ENCODE results near the gene DMAP1.

Gene DMAP1

DNA sequence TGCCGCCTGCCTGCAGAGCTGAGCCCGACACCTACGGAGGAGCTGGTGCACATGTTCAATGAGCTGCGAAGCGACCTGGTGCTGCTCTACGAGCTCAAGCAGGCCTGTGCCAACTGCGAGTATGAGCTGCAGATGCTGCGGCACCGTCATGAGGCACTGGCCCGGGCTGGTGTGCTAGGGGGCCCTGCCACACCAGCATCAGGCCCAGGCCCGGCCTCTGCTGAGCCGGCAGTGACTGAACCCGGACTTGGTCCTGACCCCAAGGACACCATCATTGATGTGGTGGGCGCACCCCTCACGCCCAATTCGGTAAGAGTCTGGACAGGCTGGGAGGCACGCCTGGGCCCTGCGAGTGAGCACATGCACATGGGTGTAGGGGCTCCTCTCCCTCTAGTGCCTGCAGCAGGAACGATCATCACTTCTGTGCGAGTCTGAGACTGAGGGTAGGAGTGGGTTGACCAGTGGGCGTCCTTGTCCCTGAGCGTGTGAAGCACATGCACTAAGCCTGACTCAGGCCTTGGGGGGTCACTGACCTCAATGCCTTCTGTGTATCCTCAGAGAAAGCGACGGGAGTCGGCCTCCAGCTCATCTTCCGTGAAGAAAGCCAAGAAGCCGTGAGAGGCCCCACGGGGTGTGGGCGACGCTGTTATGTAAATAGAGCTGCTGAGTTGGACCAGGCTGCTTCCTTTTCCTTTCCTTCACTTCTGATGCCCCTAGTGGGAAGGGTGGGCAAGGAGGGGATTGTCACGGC, 6.9 kb downstream of the DMAP1 start:
- peak overlapping the region; percentile 48; the same call in 1 of the 2 replicates for H3K27ac ChIP-seq
- no peak for DNase-seq (ENCODE audit: low spot score)
- ChIA-PET POLR2A (ENCODE audit: low non-redundant PET) (no interaction called here), CTCF (interaction anchor here (0.6 to 1.7 kb wide), 2 partner anchors 109 to 375 kb away, joined by 3 to 4 read pairs; no protein-coding TSS in a partner anchor)
- no peak for TF ChIP-seq CTCF (conservative IDR thresholded peaks at IDR 0.05; ENCODE audit: low read depth)

DNA sequence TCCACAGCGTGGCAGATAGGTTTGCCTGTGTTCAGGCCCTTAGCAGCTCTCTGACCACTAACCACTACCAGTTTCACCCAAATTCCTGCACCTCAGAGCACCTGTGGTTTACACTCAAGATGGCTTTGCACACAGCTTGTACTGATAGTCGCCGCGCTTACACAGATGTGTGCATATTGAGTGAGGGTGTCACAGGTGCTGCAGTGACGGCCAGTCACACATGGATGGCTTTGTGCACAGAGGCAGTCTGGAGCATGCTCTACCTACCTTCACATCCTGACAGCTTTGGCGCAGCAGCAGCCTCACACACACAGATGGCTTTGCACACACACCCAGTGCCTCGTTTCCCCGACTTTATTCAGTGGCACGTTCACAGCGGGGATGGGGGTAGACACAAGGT, 7.5 kb downstream of the DMAP1 start:
- POLR2A ChIA-PET (ENCODE audit: low non-redundant PET): no interaction called here
- H3K27ac ChIP-seq: peak overlapping the region; percentile 48; the same call in 1 of the 2 replicates
- no peak for DNase-seq (ENCODE audit: low spot score)
- TF ChIP-seq CTCF (conservative IDR thresholded peaks at IDR 0.05; ENCODE audit: low read depth): no peak
- CTCF ChIA-PET: interaction anchor here (0.6 to 1.7 kb wide), 3 partner anchors 109 to 432 kb away, joined by 3 to 5 read pairs (median 4); no protein-coding TSS in a partner anchor

- CTCF ChIA-PET: interaction anchor here (1.3 kb wide), 1 partner anchor 431 kb away, joined by 5 read pairs; no protein-coding TSS in a partner anchor
- POLR2A ChIA-PET (ENCODE audit: low non-redundant PET): no interaction called here
- TF ChIP-seq CTCF (conservative IDR thresholded peaks at IDR 0.05; ENCODE audit: low read depth): no peak
- no peak for DNase-seq (ENCODE audit: low spot score)
- H3K27ac ChIP-seq: 0 out of 2 replicates have a peak overlapping the region, but pooled peaks have one; percentile 6
Observed at GRCh38 chr1:44221769-44222168, 8.5 kb downstream of the DMAP1 start.

GRCh38 chr1:44222397-44223186, 9.3 kb downstream of the DMAP1 start:
- ChIA-PET CTCF (interaction anchor here (0.6 kb wide), 1 partner anchor 9 kb away, joined by 5 read pairs; the partner anchor contains the start of gene DMAP1), POLR2A (ENCODE audit: low non-redundant PET) (no interaction called here)
- 0 out of 2 replicates have a peak overlapping the region, but pooled peaks have one; percentile 6 for H3K27ac ChIP-seq
- DNase-seq (ENCODE audit: low spot score): no peak
- no peak for TF ChIP-seq CTCF (conservative IDR thresholded peaks at IDR 0.05; ENCODE audit: low read depth)

GRCh38 chr1:44223187-44223610, 9.9 kb downstream of the DMAP1 start:
- POLR2A ChIA-PET (ENCODE audit: low non-redundant PET): no interaction called here
- no peak for DNase-seq (ENCODE audit: low spot score)
- CTCF ChIA-PET: interaction anchor here (0.6 kb wide), 1 partner anchor 16 kb away, joined by 6 read pairs; no protein-coding TSS in a partner anchor

More at GRCh38 chr1:44223187-44223610, 9.9 kb downstream of the DMAP1 start:
- no peak for TF ChIP-seq CTCF (conservative IDR thresholded peaks at IDR 0.05; ENCODE audit: low read depth)
- H3K27ac ChIP-seq: 0 out of 2 replicates have a peak overlapping the region, but pooled peaks have one; percentile 6

All from RWPE1 (cell line).